WERI-Rb-1 (cell line): Measurements from ENCODE around the gene MXD3.

Experiments
- DNase-seq: peaks from one replicate; pipeline ENCODE4 v3.0.0-alpha.2; 2020
- H3K27ac ChIP-seq: fragments of 250-450 bp; sonication (Bioruptor Pico); 2 replicates; pipeline ENCODE4 v1.5.1; 2020; ENCODE audit warnings: mild to moderate bottlenecking, moderate library complexity
- H3K27me3 ChIP-seq: fragments of 250-450 bp; sonication (Bioruptor Pico); 2 replicates; pipeline ENCODE4 v1.5.1; 2021; ENCODE audit warnings: mild to moderate bottlenecking, low read depth, moderate library complexity; ENCODE audit not compliant: insufficient read depth, severe bottlenecking
- H3K36me3 ChIP-seq: fragments of 250-450 bp; sonication (Bioruptor Pico); 2 replicates; pipeline ENCODE4 v1.5.1; 2020; ENCODE audit warnings: mild to moderate bottlenecking, moderate library complexity
- H3K4me3 ChIP-seq: 2 replicates; pipeline ENCODE4 v1.5.1; 2011; ENCODE audit warnings: low read depth, mild to moderate bottlenecking, control low read depth, low read length
- H3K9me3 ChIP-seq: fragments of 250-450 bp; sonication (Bioruptor Pico); 2 replicates; pipeline ENCODE4 v1.5.1; 2021; ENCODE audit warnings: mild to moderate bottlenecking, moderate library complexity; ENCODE audit not compliant: severe bottlenecking
- TF ChIP-seq, protein P1 (sequence below): IDR thresholded peaks from 2 replicates; pipeline ENCODE4 v1.5.1; 2011; ENCODE audit warnings: low read depth, mild to moderate bottlenecking, control low read depth, inconsistent platforms, low read length

MXD3 gene

DNA sequence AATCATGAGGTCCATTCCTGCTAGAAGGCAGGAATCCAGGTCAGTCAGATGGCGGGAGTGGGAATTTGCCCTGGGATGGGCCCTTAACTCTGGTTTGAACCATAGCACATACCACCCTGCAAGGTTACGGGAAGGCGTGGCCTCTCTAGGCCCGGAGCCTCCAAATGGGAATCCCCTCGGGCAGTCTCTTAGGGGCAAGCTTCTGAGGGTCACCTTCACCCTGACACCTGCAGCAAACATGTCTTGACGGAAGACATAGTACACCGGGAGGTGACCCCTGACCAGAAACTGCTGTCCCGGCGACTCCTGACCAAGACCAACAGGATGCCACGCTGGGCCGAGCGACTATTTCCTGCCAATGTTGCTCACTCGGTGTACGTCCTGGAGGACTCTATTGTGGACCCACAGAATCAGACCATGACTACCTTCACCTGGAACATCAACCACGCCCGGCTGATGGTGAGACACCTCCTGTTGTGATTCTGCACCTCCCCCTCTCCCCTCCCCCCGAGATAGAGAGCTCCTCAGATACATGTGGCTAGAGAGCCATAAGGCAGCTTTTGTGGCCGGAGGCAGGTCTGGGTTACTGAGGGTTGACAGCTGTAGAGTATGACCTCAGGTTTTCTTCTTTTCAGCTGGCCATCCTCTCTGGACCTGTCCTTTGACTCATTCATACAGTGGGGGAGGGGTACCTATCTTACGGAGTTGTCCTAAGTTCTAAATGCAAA is 7.1 kb downstream of the MXD3 start:
- Histone ChIP-seq H3K27me3 (no peaks in the 10 kb centered on the region), H3K27ac (peak overlapping the region; percentile 74), H3K36me3 (peaks cover 23% of the 10 kb centered on the region), H3K9me3 (no peaks in the 10 kb centered on the region), H3K4me3 (peak overlapping the region; percentile 81)
- TF ChIP-seq, protein P1, sequence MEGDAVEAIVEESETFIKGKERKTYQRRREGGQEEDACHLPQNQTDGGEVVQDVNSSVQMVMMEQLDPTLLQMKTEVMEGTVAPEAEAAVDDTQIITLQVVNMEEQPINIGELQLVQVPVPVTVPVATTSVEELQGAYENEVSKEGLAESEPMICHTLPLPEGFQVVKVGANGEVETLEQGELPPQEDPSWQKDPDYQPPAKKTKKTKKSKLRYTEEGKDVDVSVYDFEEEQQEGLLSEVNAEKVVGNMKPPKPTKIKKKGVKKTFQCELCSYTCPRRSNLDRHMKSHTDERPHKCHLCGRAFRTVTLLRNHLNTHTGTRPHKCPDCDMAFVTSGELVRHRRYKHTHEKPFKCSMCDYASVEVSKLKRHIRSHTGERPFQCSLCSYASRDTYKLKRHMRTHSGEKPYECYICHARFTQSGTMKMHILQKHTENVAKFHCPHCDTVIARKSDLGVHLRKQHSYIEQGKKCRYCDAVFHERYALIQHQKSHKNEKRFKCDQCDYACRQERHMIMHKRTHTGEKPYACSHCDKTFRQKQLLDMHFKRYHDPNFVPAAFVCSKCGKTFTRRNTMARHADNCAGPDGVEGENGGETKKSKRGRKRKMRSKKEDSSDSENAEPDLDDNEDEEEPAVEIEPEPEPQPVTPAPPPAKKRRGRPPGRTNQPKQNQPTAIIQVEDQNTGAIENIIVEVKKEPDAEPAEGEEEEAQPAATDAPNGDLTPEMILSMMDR = no peak
- no peak for DNase-seq

DNA sequence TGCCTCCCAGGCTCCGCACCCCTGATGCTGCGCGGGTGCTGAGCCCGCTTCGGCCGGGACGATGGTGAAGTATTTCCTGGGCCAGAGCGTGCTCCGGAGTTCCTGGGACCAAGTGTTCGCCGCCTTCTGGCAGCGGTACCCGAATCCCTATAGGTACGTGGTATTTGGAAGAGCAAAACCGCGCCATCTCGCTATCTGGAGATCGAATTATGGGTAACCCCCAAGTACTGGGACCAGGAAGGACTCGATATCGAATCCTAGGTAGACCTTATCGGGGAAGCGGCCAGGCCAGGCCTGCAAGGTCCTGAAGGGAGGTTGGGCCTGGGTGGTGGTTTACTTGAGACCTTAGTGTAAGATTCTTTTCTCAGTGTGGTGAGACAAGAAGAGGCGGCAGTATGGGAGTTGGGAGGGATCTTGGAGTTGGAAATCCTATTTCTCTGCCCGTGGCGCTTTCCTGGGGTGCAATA is 7.7 kb downstream of the MXD3 start:
- H3K27me3 ChIP-seq = no peaks in the 10 kb centered on the region
- no peaks in the 10 kb centered on the region for H3K9me3 ChIP-seq
- H3K27ac ChIP-seq = peak overlapping the region; percentile 74
- TF ChIP-seq, protein P1 = no peak
- H3K36me3 ChIP-seq = peaks cover 21% of the 10 kb centered on the region
- no peak for DNase-seq
- peak overlapping the region; percentile 81 for H3K4me3 ChIP-seq

DNA sequence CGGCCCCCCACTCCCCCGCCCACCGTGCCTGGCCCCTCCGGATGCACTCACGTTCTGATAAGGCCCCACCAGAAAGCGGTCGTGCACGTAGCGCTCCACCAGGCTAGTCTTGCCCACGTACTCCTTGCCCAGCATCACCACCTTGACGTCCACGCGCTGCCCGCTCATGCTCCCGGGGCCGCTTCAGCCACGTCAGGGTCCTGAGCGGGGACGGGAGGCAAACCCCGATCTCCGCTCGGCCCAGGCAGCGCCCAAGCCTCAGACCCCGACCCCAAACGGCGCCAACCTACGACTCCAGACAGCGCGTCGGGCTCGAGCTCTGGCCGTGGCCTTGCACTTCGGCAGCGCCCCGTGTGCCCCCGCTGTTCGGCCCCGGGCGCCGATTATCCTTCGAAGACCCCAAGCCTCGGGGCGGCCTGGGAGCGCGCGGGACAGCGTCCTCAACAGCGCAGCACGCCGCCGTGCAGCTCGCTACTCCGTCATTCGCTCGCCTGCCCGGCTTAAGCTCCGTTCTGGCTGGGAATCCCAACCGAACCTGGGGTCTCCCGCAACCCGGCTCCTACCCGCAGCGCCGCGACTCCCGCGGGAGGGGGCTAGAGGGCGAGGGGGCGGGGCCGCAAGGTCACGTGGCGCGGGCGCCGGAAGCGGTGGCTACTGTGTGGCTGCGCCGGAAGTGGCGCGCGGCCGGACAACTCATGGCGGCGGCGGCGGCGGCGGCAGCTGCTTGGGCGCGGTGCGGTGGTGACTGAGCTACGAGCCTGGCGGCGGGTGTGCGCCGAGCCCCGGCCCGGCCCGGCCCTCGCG is 8.4 kb downstream of the MXD3 start, which contains the start of the genes PRELID1 and RAB24:
Gene PRELID1 (plus strand): TSS at position 679 of the 804 bp plus-strand sequence. CDS start 187 bp downstream, outside the sequence.
Gene RAB24 (minus strand): TSS at position 599 of the 804 bp plus-strand sequence. CDS start 431 bp downstream, at position 168.
- Histone ChIP-seq H3K4me3 (peak within 1 kb of the TSS; percentile 81), H3K27ac (peak within 1 kb of the TSS; percentile 74), H3K27me3 (no peaks in the 10 kb centered on the region), H3K36me3 (peaks cover 17% of the 10 kb centered on the region), H3K9me3 (no peaks in the 10 kb centered on the region)
- peak; percentile 67 for DNase-seq
- TF ChIP-seq, protein P1 = 0 out of 2 replicates have a peak, but pooled peaks have one; percentile 14

DNA sequence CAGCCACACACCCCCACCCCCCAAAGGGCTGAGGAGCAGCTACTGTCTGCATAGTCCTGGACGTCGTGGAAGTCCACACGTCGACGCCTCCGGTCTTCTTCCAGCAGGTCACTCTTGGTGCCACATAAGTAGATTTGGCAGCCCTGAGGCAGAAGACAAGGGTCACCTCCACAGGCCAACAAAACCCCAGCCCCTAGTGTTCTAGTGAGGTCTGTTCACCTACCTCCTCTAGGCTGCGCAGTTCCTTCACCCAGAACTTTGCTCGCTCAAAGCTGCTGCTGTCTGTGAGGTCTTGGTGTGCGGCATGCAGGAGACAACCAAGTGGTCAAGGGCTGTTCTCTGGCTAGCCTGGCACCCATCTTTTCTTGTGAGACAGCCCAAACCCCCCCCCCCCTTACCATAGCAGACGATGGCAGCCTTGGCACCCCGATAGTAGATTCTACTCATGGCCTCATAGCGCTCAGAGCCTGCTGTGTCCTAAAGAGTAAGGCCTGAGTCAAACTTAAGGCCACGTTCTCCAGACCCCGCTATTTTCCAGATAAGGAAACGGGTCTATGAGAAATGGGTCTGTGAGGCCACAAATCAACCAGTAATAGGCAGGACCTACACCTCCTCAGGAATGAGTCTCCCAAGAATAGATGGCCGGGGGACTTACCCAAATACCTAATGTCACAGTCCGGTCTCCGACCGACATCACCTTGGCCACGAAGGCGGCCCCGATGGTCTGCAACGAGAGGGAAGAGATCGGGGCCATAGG is 9.2 kb downstream of the MXD3 start:
- H3K9me3 ChIP-seq = no peaks in the 10 kb centered on the region

More for the DNA sequence above, 9.2 kb downstream of the MXD3 start:
- TF ChIP-seq, protein P1 = no peak
- DNase-seq = no peak
- Histone ChIP-seq H3K27me3 (no peaks in the 10 kb centered on the region), H3K36me3 (peaks cover 17% of the 10 kb centered on the region), H3K4me3 (peak overlapping the region; percentile 72), H3K27ac (no peak overlapping the region)
